Chondrocyte (in vitro differentiated cells): ENCODE measurements around the gene TMEM269. TPM values are rescaled to one million over a fixed set of nuclear protein-coding genes. Genes with fewer than 3 reads are reported as not detected.

Experiments
- DNase-seq: peaks from one replicate; pipeline ENCODE4 v3.0.0; 2021; ENCODE audit warnings: mixed read lengths, low spot score
- H3K27ac Mint-ChIP-seq: one replicate; pipeline ENCODE4 v1.8.0; 2021; ENCODE audit warnings: mild to moderate bottlenecking, moderate library complexity, mixed read lengths; ENCODE audit not compliant: unreplicated experiment
- H3K27me3 Mint-ChIP-seq: 2 replicates; pipeline ENCODE4 v1.8.0; 2021; ENCODE audit warnings: low read depth, mixed read lengths
- H3K36me3 Mint-ChIP-seq: 2 replicates; pipeline ENCODE4 v1.8.0; 2021; ENCODE audit warnings: low read depth, mixed read lengths
- H3K4me1 Mint-ChIP-seq: 2 replicates; pipeline ENCODE4 v1.8.0; 2021; ENCODE audit warnings: low read depth, mild to moderate bottlenecking, mixed read lengths
- H3K4me3 Mint-ChIP-seq: one replicate; pipeline ENCODE4 v1.8.0; 2021; ENCODE audit warnings: mild to moderate bottlenecking, moderate library complexity, mixed read lengths; ENCODE audit not compliant: unreplicated experiment
- H3K9me3 Mint-ChIP-seq: 2 replicates; pipeline ENCODE4 v1.8.0; 2021; ENCODE audit warnings: low read depth, mixed read lengths
- total RNA-seq: library from RNA; stranded (reverse); gene quantifications from 3 replicates; pipeline ENCODE4 v1.2.1, GENCODE V29; 2021
- TF ChIP-seq, protein P1 (sequence below): fragments of 200-600 bp; sonication (generic); IDR thresholded peaks from 2 replicates; pipeline ENCODE4 v1.5.0; 2021; ENCODE audit warnings: antibody characterized with exemption, mild to moderate bottlenecking, moderate library complexity

TMEM269 gene
- total RNA-seq, 1 donor from 2014 or later = 0.20 TPM

DNA sequence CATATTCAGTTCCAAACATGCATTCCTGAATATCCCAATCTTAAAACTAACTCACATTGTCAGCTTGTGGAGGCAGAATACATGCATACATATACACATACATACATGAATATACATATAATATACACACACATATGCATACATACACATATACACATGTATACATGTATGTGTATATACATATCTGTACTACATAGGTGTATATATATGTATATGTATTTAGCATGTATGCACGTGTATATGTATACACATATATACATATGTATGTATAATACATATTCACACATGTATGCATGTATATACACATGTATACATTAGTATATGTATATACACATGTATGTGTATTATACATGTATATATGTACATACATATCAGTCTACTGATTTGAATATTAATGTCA is 60.4 kb downstream of the TMEM269 start:
- peaks cover 23% of the 10 kb centered on the region for H3K4me1 Mint-ChIP-seq
- TF ChIP-seq, protein P1, sequence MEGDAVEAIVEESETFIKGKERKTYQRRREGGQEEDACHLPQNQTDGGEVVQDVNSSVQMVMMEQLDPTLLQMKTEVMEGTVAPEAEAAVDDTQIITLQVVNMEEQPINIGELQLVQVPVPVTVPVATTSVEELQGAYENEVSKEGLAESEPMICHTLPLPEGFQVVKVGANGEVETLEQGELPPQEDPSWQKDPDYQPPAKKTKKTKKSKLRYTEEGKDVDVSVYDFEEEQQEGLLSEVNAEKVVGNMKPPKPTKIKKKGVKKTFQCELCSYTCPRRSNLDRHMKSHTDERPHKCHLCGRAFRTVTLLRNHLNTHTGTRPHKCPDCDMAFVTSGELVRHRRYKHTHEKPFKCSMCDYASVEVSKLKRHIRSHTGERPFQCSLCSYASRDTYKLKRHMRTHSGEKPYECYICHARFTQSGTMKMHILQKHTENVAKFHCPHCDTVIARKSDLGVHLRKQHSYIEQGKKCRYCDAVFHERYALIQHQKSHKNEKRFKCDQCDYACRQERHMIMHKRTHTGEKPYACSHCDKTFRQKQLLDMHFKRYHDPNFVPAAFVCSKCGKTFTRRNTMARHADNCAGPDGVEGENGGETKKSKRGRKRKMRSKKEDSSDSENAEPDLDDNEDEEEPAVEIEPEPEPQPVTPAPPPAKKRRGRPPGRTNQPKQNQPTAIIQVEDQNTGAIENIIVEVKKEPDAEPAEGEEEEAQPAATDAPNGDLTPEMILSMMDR = no peak
- no peak for DNase-seq
- H3K4me3 Mint-ChIP-seq = no peak overlapping the region
- H3K27me3 Mint-ChIP-seq = no peaks in the 10 kb centered on the region
- H3K9me3 Mint-ChIP-seq = no peaks in the 10 kb centered on the region
- H3K27ac Mint-ChIP-seq = no peak overlapping the region
- H3K36me3 Mint-ChIP-seq = peaks cover 26% of the 10 kb centered on the region

DNA sequence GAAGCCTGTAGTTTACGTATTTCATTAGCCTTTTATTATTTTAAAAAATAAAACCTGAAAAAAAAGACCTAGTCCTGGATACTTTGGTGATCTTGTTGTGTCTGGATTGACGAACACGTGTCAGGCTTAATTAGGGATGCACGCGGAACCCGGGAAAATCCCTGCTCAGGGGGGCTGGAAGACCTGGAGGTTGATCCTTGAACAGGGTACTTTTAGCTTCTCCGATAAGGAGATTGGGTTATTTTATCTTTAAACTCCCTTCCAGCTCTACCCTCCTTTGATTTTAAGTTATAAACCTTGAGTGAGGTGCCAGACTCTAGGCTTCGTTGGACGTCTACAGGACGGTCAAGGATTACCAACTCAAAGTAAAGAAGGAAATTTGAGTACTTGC is 61.1 kb downstream of the TMEM269 start:
- Mint-ChIP-seq H3K4me1 (peaks cover 23% of the 10 kb centered on the region), H3K36me3 (peaks cover 26% of the 10 kb centered on the region), H3K27me3 (no peaks in the 10 kb centered on the region), H3K27ac (no peak overlapping the region), H3K9me3 (no peaks in the 10 kb centered on the region), H3K4me3 (peak overlapping the region; percentile 93)
- no peak for DNase-seq
- TF ChIP-seq, protein P1 = no peak

DNA sequence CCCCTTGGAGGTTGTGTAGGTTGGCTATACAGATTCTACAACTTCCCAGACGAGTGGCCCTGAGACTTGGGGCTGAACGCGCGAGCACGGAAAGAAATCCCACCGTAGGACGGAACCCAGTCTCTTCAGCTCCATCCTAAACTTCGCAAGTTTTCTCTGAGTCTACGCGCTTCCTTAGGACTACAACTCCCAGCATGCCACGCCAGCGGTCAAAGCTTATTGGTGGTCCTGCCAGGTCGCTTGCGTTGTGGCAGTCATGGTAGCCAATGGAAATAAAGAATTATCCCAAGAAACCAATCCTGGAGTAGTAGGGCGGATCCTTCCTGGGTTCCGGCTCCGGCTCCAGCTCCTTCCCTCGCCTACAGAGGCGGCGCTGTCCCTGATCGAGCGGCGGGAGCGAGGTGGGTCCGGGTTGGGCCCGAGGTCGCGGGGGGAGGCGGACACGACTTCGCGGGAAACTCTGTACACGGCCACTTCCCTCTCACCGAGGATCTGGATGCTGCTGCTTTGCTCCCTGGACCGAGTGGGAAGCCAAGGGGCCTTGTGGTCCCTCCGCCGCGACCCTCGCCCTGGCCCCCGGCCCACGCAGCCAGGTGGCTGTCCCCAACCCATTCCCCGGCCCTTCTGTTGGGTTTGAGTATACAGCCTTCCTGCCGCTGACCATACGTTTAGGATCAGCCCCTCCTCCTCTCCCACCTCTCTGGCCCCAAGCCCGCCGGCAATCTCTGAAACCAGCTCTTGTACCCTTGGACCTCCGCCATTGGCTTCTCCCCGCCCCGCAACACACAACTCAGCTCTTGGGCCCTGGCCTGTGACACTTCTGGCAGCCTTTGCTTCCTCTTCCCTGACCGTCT is 61.7 kb downstream of the TMEM269 start, which contains the start of gene ZNF691:
Gene ZNF691 (plus strand): TSS at position 357 of the 854 bp plus-strand sequence. CDS start 3,046 bp downstream, outside the sequence.
- TF ChIP-seq, protein P1 = peak; percentile 79
- no peaks in the 10 kb centered on the region for H3K9me3 Mint-ChIP-seq
- H3K4me3 Mint-ChIP-seq = peak within 1 kb of the TSS; percentile 93
- H3K27me3 Mint-ChIP-seq = no peaks in the 10 kb centered on the region
- DNase-seq = peak; percentile 97
- H3K4me1 Mint-ChIP-seq = peaks cover 23% of the 10 kb centered on the region
- peak within 1 kb of the TSS; percentile 82 for H3K27ac Mint-ChIP-seq
- H3K36me3 Mint-ChIP-seq = peaks cover 30% of the 10 kb centered on the region

DNA sequence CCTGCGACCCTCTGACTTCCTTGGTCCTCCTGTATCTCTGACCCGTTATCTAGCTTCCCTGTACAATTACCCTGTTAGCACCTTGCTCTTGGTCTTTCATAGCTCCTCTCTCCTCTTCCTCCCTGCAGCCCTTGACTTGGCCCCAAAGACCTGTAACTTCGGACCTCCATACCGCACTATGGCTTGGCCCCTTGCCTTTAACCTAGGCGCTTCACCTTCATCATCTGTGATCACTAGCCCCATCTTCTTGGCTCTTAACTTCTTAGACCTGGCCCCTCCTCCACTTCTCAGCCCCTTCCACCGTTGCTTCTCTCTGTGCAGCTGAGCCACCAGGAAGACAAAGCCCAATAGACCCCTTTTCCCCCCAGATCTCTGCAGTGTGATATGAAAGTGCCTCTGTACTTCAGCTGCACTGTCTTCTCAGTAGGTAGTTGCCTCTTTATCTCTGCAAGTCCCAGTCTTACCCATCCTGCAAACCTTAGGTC is 62.4 kb downstream of the TMEM269 start:
- H3K4me3 Mint-ChIP-seq = peak overlapping the region; percentile 93

More for the DNA sequence above, 62.4 kb downstream of the TMEM269 start:
- Mint-ChIP-seq H3K27me3 (no peaks in the 10 kb centered on the region), H3K4me1 (peaks cover 23% of the 10 kb centered on the region), H3K27ac (peak overlapping the region; percentile 82), H3K9me3 (no peaks in the 10 kb centered on the region), H3K36me3 (peaks cover 28% of the 10 kb centered on the region)
- TF ChIP-seq, protein P1 = no peak
- DNase-seq = no peak
